ENCODE measurements around the gene EIF4E3. TPM values are rescaled to one million over a fixed set of nuclear protein-coding genes. Genes with fewer than 3 reads are reported as not detected.

EIF4E3 gene
- polyA plus RNA-seq, 2 of the 4 experiments (the other 2 are of a cell fraction) = 2.3 to 5.5 TPM

DNA sequence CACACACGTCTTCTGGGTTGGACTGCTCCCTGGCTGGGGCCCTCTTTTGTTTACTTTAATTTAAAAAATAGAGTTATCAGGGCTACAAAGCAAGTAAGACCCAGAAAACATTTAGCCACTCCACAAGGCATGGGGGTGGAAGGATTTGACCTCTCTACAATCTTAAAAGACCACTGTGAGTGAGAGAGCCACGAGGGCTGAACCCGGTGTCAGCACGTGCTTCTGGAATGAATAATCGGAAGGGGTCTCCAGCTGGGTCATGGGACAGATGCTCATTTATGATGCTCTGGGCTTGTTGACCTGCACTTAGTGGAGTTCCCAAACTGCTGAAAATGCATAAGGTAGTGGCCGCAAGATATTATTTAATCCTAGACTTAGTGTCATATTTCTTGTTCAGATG is 52.4 kb downstream of the EIF4E3 start (continued):
- TF ChIP-seq, protein P1, sequence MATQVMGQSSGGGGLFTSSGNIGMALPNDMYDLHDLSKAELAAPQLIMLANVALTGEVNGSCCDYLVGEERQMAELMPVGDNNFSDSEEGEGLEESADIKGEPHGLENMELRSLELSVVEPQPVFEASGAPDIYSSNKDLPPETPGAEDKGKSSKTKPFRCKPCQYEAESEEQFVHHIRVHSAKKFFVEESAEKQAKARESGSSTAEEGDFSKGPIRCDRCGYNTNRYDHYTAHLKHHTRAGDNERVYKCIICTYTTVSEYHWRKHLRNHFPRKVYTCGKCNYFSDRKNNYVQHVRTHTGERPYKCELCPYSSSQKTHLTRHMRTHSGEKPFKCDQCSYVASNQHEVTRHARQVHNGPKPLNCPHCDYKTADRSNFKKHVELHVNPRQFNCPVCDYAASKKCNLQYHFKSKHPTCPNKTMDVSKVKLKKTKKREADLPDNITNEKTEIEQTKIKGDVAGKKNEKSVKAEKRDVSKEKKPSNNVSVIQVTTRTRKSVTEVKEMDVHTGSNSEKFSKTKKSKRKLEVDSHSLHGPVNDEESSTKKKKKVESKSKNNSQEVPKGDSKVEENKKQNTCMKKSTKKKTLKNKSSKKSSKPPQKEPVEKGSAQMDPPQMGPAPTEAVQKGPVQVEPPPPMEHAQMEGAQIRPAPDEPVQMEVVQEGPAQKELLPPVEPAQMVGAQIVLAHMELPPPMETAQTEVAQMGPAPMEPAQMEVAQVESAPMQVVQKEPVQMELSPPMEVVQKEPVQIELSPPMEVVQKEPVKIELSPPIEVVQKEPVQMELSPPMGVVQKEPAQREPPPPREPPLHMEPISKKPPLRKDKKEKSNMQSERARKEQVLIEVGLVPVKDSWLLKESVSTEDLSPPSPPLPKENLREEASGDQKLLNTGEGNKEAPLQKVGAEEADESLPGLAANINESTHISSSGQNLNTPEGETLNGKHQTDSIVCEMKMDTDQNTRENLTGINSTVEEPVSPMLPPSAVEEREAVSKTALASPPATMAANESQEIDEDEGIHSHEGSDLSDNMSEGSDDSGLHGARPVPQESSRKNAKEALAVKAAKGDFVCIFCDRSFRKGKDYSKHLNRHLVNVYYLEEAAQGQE (IDR thresholded peaks at IDR 0.05) = no peak
- TF ChIP-seq, protein P2, sequence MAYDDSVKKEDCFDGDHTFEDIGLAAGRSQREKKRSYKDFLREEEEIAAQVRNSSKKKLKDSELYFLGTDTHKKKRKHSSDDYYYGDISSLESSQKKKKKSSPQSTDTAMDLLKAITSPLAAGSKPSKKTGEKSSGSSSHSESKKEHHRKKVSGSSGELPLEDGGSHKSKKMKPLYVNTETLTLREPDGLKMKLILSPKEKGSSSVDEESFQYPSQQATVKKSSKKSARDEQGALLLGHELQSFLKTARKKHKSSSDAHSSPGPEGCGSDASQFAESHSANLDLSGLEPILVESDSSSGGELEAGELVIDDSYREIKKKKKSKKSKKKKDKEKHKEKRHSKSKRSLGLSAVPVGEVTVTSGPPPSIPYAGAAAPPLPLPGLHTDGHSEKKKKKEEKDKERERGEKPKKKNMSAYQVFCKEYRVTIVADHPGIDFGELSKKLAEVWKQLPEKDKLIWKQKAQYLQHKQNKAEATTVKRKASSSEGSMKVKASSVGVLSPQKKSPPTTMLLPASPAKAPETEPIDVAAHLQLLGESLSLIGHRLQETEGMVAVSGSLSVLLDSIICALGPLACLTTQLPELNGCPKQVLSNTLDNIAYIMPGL (CRISPR knock-in tag; IDR thresholded peaks at IDR 0.05; ENCODE audit: borderline replicate concordance) = no peak
- TF ChIP-seq, protein P3, sequence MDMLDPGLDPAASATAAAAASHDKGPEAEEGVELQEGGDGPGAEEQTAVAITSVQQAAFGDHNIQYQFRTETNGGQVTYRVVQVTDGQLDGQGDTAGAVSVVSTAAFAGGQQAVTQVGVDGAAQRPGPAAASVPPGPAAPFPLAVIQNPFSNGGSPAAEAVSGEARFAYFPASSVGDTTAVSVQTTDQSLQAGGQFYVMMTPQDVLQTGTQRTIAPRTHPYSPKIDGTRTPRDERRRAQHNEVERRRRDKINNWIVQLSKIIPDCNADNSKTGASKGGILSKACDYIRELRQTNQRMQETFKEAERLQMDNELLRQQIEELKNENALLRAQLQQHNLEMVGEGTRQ (IDR thresholded peaks at IDR 0.05) = no peak
- TF ChIP-seq, protein P4, sequence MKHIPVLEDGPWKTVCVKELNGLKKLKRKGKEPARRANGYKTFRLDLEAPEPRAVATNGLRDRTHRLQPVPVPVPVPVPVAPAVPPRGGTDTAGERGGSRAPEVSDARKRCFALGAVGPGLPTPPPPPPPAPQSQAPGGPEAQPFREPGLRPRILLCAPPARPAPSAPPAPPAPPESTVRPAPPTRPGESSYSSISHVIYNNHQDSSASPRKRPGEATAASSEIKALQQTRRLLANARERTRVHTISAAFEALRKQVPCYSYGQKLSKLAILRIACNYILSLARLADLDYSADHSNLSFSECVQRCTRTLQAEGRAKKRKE (CRISPR knock-in tag; IDR thresholded peaks at IDR 0.05; ENCODE audit: low read depth) = no peak
- TF ChIP-seq CHD2 (IDR thresholded peaks at IDR 0.05; ENCODE audit: low read length, partially characterized antibody) = no peak

DNA sequence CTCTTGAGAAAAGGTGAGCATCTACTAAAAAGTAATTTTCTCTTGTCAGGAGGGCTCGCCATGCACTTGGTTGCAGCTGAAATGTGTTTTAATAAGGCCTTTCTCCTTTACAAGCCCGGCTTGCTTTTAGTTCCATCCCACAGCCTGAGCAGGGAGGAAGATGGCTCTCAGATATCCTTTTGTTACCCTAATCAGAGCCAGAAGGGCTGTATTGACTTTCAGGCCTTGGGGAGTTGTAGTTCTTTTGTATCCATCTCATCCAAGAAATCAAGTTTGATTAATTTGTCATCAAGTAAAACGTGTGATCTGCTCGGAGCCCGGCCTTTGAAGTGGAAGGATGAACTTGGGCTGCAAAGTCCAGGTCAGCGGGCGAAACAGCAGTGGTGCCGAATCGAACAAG is 52.9 kb downstream of the EIF4E3 start:
- ATAC-seq (no peak), DNase-seq (ENCODE audit: low read depth in 1 of 2, low spot score in 1 of 2) (no peak), FAIRE-seq (no peak)
- no peak for TF ChIP-seq JUNB (IDR thresholded peaks at IDR 0.05)
- TF ChIP-seq RCOR1 (IDR thresholded peaks at IDR 0.05; ENCODE audit: low read depth, low read length) = no peak
- 81% methylated on average over 9 of the region's 9 CpGs for WGBS (ENCODE audit: missing lambda C conversion rate)
- H3K4me3 ChIP-seq = no peak overlapping the region
- H3K9me3 ChIP-seq = no peaks in the 10 kb centered on the region
- no peak overlapping the region for H3K27ac ChIP-seq
- no peak overlapping the region for H3K4me2 ChIP-seq
- no peaks in the 10 kb centered on the region for H3K4me1 ChIP-seq
- ChIA-PET POLR2A (no interaction called here), CTCF (no interaction called here)

DNA sequence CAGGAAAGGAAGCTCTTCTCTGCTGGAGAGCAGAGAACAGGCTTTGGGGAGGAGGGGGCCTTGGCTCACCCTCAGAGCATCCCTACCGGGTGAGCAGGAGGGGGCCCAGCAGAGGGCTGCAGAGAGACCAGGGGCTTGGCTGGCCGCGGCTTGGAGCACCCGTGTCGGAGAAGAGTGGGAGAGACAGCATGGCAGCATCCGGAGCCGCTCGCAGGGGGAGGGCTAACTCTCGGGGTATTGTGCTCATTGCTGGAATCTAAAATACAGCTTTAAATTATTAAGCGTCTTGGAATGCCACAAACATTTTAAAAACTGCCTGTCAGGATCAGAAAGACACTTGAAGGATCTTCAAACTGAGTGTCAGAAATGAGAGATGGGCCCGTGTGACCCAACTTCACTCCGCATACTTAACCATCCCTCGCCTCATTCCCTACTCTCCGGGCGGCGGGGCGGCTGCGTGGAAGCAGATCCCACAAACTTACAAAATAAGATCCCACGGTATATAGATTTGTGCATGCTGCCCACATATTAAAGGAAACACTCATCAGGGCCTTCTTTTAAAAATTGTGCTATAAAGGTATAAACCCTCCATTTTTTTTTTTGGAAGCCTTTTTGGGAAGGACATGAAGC is 53.9 kb downstream of the EIF4E3 start:
- ChIA-PET CTCF (no interaction called here), POLR2A (no interaction called here)
- 80% methylated on average over 19 of the region's 19 CpGs for WGBS (ENCODE audit: missing lambda C conversion rate)
- no peak overlapping the region for H3K4me2 ChIP-seq
- no peaks in the 10 kb centered on the region for H3K9me3 ChIP-seq
- no peak overlapping the region for H3K4me3 ChIP-seq
- DNase-seq (ENCODE audit: low read depth in 1 of 2, low spot score in 1 of 2) = no peak
- no peak for FAIRE-seq
- no peak; a peak in 1 of 6 replicates for ATAC-seq
- no peaks in the 10 kb centered on the region for H3K4me1 ChIP-seq
- no peak overlapping the region for H3K27ac ChIP-seq
- TF ChIP-seq RFX5 (IDR thresholded peaks at IDR 0.05) (no peak), EHMT2 (IDR thresholded peaks at IDR 0.05; ENCODE audit: low read depth) (no peak), EHF (CRISPR knock-in tag; IDR thresholded peaks at IDR 0.05) (no peak), RNF2 (IDR thresholded peaks at IDR 0.05; ENCODE audit: borderline replicate concordance, low read depth) (no peak), SREBF2 (IDR thresholded peaks at IDR 0.05) (no peak), FOSB (CRISPR knock-in tag; IDR thresholded peaks at IDR 0.05) (no peak), RARB (CRISPR knock-in tag; IDR thresholded peaks at IDR 0.05) (no peak), NFE2L2 (conservative IDR thresholded peaks at IDR 0.05; ENCODE audit: low read length) (no peak), ZNF302 (CRISPR knock-in tag; IDR thresholded peaks at IDR 0.05) (no peak), SMC3 (IDR thresholded peaks at IDR 0.05) (no peak), ESRRA (IDR thresholded peaks at IDR 0.05; ENCODE audit: borderline replicate concordance, low read length) (no peak), KDM1A (IDR thresholded peaks at IDR 0.05; ENCODE audit: low read depth) (no peak)
- TF ChIP-seq, protein P5, sequence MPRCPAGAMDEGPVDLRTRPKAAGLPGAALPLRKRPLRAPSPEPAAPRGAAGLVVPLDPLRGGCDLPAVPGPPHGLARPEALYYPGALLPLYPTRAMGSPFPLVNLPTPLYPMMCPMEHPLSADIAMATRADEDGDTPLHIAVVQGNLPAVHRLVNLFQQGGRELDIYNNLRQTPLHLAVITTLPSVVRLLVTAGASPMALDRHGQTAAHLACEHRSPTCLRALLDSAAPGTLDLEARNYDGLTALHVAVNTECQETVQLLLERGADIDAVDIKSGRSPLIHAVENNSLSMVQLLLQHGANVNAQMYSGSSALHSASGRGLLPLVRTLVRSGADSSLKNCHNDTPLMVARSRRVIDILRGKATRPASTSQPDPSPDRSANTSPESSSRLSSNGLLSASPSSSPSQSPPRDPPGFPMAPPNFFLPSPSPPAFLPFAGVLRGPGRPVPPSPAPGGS (IDR thresholded peaks at IDR 0.05) = no peak
- TF ChIP-seq, protein P3 (IDR thresholded peaks at IDR 0.05) = no peak
- TF ChIP-seq, protein P6, sequence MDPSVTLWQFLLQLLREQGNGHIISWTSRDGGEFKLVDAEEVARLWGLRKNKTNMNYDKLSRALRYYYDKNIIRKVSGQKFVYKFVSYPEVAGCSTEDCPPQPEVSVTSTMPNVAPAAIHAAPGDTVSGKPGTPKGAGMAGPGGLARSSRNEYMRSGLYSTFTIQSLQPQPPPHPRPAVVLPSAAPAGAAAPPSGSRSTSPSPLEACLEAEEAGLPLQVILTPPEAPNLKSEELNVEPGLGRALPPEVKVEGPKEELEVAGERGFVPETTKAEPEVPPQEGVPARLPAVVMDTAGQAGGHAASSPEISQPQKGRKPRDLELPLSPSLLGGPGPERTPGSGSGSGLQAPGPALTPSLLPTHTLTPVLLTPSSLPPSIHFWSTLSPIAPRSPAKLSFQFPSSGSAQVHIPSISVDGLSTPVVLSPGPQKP (IDR thresholded peaks at IDR 0.05; ENCODE audit: low read depth, low read length) = no peak
- TF ChIP-seq, protein P7, sequence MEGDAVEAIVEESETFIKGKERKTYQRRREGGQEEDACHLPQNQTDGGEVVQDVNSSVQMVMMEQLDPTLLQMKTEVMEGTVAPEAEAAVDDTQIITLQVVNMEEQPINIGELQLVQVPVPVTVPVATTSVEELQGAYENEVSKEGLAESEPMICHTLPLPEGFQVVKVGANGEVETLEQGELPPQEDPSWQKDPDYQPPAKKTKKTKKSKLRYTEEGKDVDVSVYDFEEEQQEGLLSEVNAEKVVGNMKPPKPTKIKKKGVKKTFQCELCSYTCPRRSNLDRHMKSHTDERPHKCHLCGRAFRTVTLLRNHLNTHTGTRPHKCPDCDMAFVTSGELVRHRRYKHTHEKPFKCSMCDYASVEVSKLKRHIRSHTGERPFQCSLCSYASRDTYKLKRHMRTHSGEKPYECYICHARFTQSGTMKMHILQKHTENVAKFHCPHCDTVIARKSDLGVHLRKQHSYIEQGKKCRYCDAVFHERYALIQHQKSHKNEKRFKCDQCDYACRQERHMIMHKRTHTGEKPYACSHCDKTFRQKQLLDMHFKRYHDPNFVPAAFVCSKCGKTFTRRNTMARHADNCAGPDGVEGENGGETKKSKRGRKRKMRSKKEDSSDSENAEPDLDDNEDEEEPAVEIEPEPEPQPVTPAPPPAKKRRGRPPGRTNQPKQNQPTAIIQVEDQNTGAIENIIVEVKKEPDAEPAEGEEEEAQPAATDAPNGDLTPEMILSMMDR (IDR thresholded peaks at IDR 0.05) = no peak

Data from A549 (cell line).